ENCODE data around the gene CTDSP2. TPM values are rescaled to one million over a fixed set of nuclear protein-coding genes. Genes with fewer than 3 reads are reported as not detected.
A peak's percentile ranks its signal among the peaks of the same experiment; 100 is the strongest.
"Not testable (repeated sequence)": the region's sequence is repeated elsewhere in the genome, so short reads cannot be mapped to it uniquely, and the experiment has no call there.

Gene CTDSP2
- total RNA-seq, 2 donors from 2014 or later = 90.6 to 97.1 TPM

DNA sequence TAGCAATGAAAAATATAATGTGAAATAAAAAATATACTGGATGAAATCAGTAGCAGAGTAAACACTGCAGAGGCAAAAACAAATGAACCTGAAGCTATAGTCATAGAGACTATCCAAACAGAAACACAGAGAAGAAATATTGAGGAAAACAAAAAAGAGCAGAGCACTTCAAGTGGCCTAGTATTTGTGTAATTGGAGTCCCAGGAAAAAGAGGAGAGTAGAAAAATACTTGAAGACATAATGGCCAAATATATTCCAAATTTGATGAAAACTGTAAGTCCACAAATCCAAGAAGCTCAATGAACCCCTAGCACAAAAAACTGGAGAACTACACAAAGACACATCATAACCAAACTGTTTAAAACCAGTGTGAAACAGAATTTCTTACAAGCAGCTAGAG is 37.2 kb upstream of the CTDSP2 start:
- ATAC-seq = no peak
- no peak for DNase-seq
- intact Hi-C loops (cut with DNase I) = no loop called here

DNA sequence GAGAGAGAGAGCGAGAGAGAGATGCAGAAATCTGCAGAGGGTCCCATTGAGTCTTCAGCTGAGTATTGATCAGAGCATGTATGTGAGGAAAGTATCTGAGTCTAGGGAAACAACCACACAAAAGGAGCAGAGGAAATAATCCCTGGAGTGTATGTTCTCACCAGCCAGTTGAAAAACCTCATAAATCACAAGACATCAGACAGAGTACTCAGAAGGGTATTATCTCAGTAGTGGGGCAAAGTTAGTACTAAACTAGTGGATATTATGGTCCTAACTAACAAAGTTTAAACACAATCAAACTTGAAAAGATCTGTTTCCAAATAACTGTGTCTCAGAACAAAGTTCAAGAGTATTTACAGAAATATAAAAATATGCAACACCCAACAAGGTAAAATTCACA is 36.5 kb upstream of the CTDSP2 start:
- intact Hi-C loops (cut with DNase I) = no loop called here
- DNase-seq = no peak
- ATAC-seq = no peak

- DNase-seq (no peak), ATAC-seq (no peak)
- intact Hi-C loops (cut with DNase I) = no loop called here
Measured at GRCh38 chr12:57882575-57882974, 36.0 kb upstream of the CTDSP2 start.

- peak; percentile 58 to 92 for ATAC-seq
- no peak for DNase-seq
- intact Hi-C loops (cut with DNase I) = no loop called here
Measured at GRCh38 chr12:57881475-57881874, 34.9 kb upstream of the CTDSP2 start.

DNA sequence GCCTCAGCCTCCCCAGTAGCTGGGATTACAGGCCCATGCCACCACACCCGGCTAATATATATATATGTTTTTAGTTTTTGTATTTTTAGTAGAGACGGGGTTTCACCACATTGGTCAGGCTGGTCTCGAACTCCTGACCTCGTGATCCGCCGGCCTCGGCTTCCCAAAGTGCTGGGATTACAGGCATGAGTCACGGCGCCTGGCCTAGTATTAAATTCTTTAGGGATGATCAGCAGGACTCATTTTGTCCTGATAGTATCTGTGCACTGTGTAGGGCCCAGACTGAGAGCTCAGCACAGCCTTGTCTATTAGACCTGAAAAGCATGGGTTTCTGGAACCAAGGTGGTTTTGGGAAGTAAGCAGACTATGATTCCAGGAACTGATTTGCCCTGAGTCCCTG is 34.5 kb upstream of the CTDSP2 start:
- intact Hi-C loops (cut with DNase I); DNase-seq: not testable (repeated sequence)
- peak in 1 of 2 donors; percentile 81 for ATAC-seq

GRCh38 chr12:57877876-57878275 is 31.3 kb upstream of the CTDSP2 start:
- no peak for ATAC-seq
- intact Hi-C loops (cut with DNase I) = no loop called here
- no peak for DNase-seq

DNA sequence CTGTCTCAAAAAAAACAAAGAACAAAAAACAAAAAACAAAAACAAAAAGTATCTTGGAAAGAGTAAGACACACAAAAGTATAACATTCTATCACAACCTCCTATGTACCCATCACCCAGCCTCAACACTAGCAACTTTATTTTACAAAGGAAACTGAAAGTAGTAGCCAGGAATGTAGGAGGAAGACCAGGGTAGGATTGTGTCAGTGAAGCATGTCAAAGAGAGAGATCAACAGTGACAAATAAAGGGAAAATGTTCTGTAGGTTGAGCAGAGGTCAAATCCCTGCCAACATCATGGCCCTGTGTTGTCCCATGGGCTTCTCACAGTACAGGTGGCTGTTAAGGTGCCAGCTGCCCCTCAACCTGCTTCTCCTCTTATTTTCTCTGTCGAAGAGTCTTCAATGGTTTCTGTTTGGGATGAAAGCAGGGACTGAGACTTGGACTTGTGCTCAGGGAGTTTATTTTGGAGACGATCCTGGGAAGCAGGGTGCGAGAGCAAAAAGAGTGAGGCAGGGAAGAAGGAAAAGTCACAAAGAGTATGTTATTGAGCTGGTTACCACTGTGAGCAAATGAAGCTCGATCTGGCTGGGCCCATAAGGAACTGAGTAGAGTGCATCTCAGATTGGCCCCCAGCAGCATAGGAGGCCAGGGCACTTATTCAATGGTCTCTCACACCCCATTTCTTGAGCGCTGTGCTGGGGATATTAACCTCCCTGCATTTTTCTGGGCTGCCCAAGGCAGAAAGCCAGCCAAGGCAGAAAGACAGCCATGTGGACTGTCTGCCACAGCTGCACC is 29.4 kb upstream of the CTDSP2 start:
- ATAC-seq (no peak), DNase-seq (no peak)
- intact Hi-C loops (cut with DNase I) = no loop called here

DNA sequence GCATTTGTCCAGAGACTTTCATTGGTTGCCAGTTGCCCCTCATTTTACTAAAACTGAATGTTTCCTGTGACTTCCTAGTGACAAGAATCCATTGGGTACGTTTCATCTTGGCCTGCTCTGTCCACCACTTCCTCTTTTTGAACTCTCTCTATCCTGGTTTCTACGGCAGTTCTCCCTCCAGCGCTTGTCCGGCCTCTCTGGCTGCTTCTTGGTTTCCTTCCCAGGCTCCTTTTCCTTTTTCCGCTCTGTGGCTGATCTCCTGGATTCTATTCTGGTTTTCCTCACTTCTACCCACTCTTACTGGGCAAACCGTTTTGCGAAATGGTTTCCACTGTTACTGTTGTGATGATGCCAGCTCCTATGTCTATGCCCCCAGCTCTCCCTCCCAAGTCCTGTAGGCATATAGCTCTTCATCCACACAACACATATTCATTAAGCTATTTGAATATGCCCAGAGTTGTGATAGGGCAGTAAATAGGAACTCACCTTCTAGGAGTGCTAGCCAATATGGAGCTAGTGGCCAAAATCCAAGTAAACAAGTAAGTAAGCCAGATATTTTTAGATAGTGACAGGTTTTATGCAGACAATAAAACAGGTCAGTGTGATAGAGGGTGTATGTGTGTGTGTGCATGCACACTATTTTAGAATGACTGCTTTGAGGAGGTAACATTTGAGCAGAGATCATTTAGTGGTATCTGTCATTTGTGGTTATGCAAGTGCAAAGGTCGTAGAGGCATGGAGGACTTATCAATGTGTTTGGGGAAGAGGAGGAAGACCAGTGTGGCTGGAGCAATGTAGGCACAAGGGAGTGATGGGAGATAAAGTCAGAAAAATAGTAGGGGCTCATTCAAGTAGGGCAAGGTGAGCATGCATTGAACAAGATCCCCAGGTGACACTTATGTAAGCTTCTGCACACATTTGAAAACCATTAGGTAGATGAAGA is 27.9 kb upstream of the CTDSP2 start:
- ATAC-seq (peak; percentile 34 to 53), DNase-seq (no peak)
- intact Hi-C loops (cut with DNase I) = no loop called here

DNA sequence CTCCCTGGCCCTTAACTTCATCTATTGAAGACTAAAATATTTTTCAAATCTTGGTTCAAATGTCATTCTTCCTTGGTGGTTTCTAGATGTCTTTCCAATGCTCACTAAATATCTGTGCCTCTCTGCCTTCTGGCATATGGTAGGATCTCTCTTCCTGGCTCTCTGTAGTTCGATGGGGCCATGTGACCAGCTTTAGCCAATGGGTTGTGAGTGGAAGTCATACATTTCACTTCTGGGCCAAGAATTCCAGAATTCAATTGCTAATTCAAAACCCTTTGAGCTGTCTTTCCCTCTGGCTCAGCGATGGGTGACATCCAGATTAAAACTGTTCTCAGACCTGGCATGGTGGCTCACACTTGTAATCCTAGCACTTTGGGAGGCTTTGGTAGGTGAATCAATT is 25.8 kb upstream of the CTDSP2 start:
- DNase-seq (no peak), ATAC-seq (no peak)
- intact Hi-C loops (cut with DNase I) = no loop called here

DNA sequence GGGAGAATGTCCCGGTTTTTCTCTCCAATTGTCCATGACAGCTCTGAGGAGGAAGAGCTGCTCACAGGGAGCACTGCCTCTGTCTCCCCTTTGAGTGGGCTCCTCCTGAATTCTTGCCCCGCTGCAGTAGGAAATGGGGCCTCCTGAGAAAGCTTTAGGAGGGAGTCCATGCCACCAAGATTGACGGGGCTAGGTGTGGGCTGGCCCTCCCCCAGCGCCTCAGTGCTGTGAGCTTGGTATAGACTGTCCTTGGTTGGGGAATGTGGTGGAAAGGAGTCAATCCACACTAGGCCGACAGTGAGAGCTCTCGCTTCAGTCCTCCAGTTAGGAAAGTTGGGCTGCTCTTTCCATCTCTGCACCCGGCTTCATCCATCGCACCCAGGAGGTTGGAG is 23.4 kb upstream of the CTDSP2 start:
- intact Hi-C loops (cut with DNase I) = no loop called here
- ATAC-seq = no peak
- no peak for DNase-seq

GRCh38 chr12:57869298-57869926 is 22.9 kb upstream of the CTDSP2 start:
- no peak for DNase-seq
- intact Hi-C loops (cut with DNase I) = no loop called here
- ATAC-seq = no peak

GRCh38 chr12:57868851-57869268 is 22.3 kb upstream of the CTDSP2 start:
- peak in 1 of 2 donors; percentile 23 for ATAC-seq
- intact Hi-C loops (cut with DNase I) = no loop called here
- DNase-seq = peak; percentile 40

GRCh38 chr12:57868221-57868620 is 21.7 kb upstream of the CTDSP2 start:
- ATAC-seq (no peak), DNase-seq (no peak)
- intact Hi-C loops (cut with DNase I) = no loop called here

- DNase-seq = no peak
Measured at GRCh38 chr12:57866308-57867019, 19.9 kb upstream of the CTDSP2 start.

DNA sequence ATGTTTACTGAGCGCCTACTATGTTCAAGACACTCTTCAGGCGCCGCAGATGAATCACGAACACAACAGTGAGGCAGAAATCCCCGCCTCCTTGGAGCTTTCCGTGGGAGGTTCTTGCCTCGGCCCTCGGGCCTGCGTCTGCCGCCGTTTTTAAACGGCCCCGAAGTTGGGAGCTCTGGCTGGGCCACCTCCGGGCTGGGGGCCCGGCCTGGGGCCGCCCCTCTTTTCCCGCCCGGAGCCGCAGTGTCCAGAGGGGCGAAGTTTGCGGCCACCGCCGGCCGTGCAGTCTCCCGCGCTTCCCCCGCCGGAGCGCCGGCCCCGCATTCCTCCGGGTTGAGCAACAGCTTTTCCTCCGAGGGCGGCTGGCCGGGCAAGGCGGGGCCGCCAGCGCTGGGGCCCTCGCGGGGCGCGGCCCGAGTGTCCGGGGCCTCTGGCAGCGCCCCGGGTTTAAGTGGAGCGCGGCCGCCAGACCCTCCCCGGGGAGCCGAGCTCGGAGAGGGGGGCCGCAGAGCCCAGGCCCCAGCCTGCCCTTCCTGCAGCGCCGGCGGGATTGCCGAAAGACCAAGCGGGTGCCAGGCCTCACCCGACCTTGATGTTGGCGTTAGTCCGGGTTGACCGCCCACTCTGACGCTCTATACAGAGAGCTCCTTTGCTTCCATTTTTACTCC is 18.7 kb upstream of the CTDSP2 start:
- intact Hi-C loops (cut with DNase I) = no loop called here
- DNase-seq (peak; percentile 87), ATAC-seq (peak; percentile 93 to 94)

More at GRCh38 chr12:57866308-57867019, 19.9 kb upstream of the CTDSP2 start:
- intact Hi-C loops (cut with DNase I) = no loop called here
- ATAC-seq = no peak

- no peak for DNase-seq
- intact Hi-C loops (cut with DNase I) = no loop called here
Measured at GRCh38 chr12:57864442-57865083, 18.0 kb upstream of the CTDSP2 start.

GRCh38 chr12:57863676-57864075 is 17.1 kb upstream of the CTDSP2 start:
- ATAC-seq = no peak

More at GRCh38 chr12:57864442-57865083, 18.0 kb upstream of the CTDSP2 start:
- peak; percentile 23 to 32 for ATAC-seq

DNA sequence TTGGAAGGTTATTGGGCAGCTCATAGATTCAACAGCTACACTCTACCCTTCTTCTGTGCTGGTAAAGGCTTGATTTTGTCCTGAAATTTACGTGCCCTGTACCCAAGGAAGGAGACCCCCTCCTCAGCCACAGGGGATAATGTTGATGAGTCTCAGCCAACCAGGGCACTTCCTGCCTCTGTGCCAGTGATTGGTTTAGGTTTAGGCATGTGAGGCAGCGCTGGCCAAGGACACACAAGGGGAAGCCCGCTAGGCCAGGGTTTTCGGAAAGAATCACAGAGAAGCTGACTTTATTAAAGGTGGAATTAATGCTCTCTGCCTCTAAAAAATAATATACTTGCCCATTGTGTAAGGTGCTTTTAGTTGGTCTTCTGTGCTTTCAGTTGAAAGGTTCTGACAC is 15.4 kb upstream of the CTDSP2 start:
- ATAC-seq = no peak

More at GRCh38 chr12:57863676-57864075, 17.1 kb upstream of the CTDSP2 start:
- intact Hi-C loops (cut with DNase I) = no loop called here
- no peak for DNase-seq

More for the DNA sequence above, 15.4 kb upstream of the CTDSP2 start:
- intact Hi-C loops (cut with DNase I) = no loop called here
- no peak for DNase-seq

All from left cardiac atrium (tissue), 4 donors.